GM18517 (cell line): Measurements from ENCODE around the gene DUS1L.

Experiments used
- ATAC-seq: cut with Tn5 transposase; IDR thresholded peaks from one replicate; pipeline ENCODE4 v1.9.1; 2021; ENCODE audit warnings: mild to moderate bottlenecking, moderate library complexity; ENCODE audit not compliant: unreplicated experiment

Gene DUS1L

GRCh38 chr17:82029990-82030469, 35.6 kb downstream of the DUS1L start:
- no peak for ATAC-seq

DNA sequence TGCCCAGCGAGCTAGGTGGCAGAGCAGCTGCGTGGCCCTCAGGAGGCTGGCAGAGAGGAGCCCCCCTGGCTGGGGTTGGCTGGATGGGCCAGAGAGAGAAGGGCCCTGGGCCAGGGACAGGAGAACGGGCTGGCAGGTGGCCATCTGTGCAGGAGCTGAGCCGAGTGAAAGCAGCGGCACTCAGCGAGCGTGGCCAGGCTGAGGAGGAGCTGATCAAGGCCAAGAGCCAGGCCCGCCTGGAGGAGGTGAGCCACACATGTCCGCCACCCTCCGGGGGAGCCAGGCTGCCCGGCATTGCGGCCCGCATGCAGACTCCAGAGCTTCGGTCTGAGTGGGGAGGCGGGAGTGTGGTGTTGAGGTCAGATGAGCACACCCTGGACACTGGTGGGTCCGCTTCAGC, 36.2 kb downstream of the DUS1L start:
- no peak for ATAC-seq

GRCh38 chr17:82028966-82029365, 36.6 kb downstream of the DUS1L start:
- no peak for ATAC-seq

DNA sequence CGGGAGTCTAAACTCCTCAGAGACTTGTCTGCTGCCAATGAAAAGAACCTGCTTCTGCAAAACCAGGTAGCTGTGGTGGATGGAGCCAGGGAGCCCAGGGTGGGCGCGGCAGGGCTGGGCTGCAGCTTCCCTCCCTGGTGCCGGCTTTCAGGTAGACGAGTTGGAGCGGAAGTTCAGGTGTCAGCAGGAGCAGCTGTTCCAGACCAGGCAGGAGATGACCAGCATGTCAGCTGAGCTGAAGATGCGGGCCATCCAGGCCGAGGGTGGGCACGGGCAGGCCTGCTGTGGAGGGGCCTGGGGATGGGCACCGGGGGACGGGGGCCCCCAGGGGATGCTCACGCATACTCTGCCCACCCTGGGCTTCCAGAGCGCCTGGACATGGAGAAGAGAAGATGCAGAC, 37.4 kb downstream of the DUS1L start:
- no peak for ATAC-seq

DNA sequence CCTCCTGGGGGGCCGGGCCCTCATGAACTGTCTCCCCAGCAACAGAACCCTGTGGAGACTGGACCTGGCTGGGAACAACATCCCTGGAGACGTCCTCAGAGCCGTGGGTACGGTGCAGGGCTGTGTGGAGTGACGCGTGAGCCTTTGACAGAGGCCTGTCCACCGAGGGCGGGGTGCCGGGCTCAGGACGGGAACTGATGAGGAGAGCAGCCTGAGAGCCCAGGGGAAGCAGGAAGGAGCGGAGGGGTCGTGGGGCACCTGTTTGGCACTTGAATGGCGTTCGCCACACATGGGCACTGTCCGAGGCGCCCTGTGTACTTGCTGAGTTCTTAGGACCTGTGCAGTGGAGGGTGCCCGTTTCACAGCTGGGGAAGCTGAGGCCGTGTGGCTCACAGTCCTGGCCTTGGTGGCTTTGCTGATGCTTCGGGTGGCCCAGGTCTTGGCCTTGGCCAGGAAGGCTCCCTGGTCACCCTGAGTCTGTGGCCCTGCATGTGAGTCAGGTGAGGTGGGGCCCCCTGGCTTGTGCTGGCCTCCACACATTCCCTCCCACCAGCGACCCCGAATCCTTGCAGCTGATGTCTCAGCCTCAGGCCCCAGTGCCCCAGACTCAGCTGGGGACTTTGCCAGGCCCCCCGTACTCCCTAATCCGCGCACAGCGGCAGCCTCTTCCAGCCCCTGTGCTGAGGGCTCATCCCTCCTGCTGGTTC, 40.0 kb downstream of the DUS1L start:
- ATAC-seq, result no peak

GRCh38 chr17:82024859-82025258, 40.7 kb downstream of the DUS1L start:
- ATAC-seq, result no peak

DNA sequence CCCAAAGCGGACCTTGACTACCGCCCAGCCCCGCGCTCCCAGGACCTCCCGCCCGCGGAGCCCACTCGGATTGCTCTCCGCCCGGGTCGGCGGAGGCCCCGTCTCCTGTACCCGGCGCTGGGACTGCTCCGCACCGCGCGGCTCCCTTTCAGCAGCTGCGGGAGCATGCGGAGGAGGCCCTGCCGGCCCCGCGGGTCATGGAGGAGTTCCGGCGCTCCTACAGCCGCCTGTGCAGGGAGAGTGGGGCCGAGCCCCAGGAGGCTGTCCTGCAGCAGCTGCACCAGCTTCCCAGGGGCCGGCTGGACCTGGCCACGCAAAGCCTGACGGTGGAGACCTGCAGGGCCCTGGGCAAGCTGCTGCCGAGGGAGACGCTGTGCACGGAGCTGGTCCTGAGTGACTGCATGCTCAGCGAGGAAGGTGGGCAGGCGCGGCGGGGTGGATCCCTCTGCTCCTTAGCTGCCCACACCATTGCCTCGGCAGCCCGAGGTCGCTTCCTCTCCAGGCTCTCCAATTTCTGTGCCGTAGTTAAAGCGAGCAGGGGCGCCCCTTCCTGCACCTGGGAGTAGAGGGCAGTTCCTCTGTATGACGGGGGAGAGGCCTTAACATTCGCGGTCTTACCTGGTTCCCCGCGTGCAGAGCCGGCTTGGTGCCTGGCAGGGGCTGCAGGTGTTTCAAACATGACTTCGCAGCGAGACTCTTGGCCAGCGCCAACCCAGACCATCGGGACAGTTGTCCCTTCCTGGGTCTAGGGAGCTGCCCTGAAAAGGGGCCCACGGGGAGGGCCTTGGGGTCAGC, 42.0 kb downstream of the DUS1L start:
- ATAC-seq, result peak; percentile 13

GRCh38 chr17:82022981-82023446, 42.6 kb downstream of the DUS1L start, which contains the start of gene LRRC45:
Gene LRRC45, plus strand, starts transcription at chr17:82023305. Its CDS starts 339 bp downstream, at chr17:82023644.
- peak; percentile 85 for ATAC-seq

GRCh38 chr17:82022310-82022980, 43.2 kb downstream of the DUS1L start, which contains the start of gene CENPX:
Gene CENPX, minus strand, starts transcription at chr17:82022878. Its CDS starts 17 bp downstream, at chr17:82022861.
- ATAC-seq, result peak; percentile 14

DNA sequence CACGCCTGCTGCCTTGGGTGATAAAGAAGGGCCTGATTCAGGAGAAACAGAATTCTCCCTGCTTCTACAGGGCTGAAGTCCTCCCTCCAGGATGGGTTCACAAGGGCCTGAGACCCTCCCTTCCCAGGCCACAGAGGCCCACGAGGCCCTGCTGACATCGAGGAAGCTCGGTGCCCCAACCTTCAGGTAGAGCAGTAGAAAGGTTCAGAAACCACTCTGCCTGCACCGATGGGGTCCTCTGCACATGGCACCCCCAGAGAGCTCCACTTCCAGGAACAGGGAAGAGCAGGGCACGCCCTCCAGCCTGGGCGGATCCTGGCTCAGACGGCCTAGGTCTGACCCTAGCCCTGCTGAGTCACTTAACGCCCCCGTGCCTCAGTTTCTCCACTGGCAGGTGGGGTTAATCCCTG, 43.7 kb downstream of the DUS1L start:
- ATAC-seq, result no peak

DNA sequence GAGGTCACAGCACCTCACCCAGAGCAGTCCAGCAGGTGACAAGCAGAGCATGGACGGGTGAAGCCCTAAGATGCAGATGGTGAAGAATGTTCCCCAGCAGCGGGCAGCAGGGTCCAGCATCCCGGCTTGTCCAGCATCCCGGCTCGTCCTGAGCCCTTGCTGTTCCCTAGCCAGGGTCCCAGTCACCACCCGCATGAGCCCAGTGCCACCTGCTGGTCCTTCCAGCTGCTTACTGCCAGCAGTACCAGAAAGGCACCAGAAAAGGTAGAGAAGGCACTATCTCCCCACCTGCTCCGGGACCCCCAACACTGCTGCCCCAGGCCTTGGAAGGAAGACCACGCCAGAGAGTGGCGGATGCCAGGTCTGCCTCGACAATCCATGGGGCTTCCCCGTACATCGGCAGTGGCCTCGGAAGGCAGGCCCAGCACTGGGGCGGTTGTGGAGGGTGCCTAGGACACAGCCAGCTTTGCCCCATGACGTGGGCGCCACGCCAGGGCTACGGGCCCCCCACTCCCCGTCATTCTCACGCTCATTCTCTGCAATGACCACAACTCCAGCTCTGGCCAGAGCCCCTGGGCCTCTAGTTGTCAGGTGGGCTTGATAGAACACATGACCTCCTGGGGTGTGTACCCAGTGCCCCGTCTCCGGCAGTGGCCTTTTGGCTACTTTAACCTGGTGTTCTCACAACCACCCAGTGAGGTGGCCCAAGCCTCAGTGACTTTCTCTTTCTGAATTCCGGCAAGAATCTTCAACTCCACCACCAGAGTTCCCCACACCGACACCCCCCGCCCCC, 44.3 kb downstream of the DUS1L start:
- ATAC-seq, result no peak

DNA sequence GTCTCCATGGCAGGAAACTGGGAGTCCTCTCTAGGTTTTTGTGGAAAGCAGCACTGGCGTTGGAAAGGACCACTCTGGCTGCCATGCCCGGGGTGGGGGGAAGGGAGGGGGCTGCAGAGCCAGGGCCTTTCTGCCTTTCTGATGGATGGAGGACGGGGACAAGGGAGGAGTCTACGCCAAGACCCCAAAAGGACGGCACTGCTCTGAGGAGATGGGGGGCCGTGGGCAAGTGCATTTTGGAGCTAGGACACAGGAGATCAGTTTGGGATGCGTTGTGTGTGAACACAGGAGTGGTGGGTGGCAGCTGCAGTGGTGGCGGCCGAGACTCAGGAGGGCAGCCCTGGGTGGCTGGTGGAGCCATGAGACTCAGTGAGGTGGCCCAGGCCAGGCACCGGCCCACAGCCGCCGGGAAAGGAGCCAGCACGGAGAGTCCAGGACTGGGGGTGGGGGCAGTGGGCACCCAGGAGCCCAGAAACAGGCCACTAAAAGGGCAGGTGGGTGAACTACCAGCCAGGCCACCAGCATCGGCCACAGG, 45.0 kb downstream of the DUS1L start:
- ATAC-seq, result no peak

- no peak for ATAC-seq
Observed at GRCh38 chr17:82019690-82020571, 45.7 kb downstream of the DUS1L start.

- ATAC-seq, result no peak
Observed at GRCh38 chr17:82018989-82019689, 46.5 kb downstream of the DUS1L start.

DNA sequence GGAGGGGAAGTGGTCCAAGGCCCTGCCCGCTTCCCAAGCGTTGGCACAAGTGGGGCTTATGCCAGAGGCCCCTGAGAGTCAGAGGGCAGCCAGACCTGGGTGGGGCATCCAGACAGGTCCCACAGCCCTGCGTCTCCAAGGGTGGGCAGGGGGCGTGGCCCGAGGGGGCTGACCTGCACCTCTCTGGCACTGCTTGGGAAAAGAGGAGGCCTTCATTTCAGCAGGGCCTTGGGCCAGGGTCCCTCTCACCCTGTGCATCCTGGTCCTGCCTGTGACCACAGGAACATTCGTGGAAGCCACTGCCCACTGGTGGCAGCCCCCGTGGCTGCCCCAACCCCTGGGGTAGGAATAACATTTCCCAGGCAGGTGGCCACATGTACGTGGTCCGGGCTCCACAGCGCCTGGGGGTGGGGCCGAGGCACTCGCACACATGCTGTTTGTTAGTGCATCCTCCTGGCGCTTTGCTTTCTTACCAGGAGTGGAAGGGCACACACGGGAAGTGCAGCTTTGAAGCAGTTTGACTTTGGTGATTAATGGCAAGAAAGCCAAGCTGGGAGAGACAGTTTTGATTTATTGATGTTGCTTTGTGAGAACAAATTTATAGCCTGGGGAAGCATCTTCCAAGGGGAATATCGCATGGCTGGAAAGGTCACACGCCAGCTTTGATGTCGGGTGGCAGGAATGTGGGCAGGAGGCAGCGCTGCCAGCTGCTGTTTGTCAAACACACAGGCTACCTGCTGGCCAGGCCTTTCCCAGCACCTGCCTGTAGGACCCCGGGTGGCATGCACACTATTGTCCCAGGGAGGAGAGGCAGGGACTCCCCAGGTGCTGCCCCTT, 47.2 kb downstream of the DUS1L start:
- ATAC-seq, result no peak

- ATAC-seq, result no peak
Observed at GRCh38 chr17:82017612-82018151, 47.9 kb downstream of the DUS1L start.

DNA sequence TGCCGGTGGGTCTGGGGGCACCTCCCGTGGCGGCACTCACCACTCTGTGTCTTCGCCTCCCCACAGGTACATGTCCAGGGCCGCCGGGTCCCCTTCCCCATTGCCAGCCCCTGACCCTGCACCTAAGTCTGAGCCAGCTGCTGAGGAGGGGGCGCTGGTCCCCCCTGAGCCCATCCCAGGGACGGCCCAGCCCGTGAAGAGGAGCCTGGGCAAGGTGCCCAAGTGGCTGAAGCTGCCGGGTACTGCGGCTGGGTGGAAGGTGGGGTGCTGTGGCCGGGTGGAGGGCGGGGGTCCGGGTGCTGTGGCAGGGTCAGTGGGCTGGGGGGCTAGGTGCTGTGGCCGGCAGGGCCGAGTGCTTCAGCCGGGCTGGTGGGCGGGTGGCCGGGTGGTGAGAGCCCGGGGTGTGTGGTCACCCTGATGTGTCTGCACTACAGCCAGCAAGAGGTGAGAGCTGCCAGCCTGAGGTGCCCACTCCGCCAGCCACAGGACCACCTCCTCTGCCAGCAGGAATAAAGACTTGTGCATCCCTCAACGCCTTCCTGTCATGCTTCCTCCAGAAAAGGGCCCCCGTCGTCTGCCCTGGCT, 48.6 kb downstream of the DUS1L start:
- no peak for ATAC-seq
